DMS153 (cell line): Measurements from ENCODE around the gene PIGP.
"Not testable (repeated sequence)": the region's sequence is repeated elsewhere in the genome, so short reads cannot be mapped to it uniquely, and the experiment has no call there.

ENCODE experiments used
- DNase-seq: peaks from one replicate; lab custom pipeline; 2025; lab: John Stamatoyannopoulos, UW

PIGP gene

GRCh38 chr21:37076087-37076850 is 3.4 kb upstream of the PIGP start:
- no peak for DNase-seq

GRCh38 chr21:37075214-37075770 is 2.4 kb upstream of the PIGP start:
- no peak for DNase-seq

- no peak for DNase-seq
Observed at GRCh38 chr21:37074546-37074945, 1.7 kb upstream of the PIGP start.

- DNase-seq = no peak
Observed at GRCh38 chr21:37074197-37074510, 1.3 kb upstream of the PIGP start.

GRCh38 chr21:37073417-37074196 is 736 bp upstream of the PIGP start:
- no peak for DNase-seq

GRCh38 chr21:37072274-37072987 is 440 bp downstream of the PIGP start:
- no peak for DNase-seq

- DNase-seq = no peak
Observed at GRCh38 chr21:37071561-37072273, 1.2 kb downstream of the PIGP start.

GRCh38 chr21:37065561-37066177 is 7.2 kb downstream of the PIGP start:
- DNase-seq = no peak

- no peak for DNase-seq
Observed at GRCh38 chr21:37064841-37065240, 8.0 kb downstream of the PIGP start.

- no peak for DNase-seq
Observed at GRCh38 chr21:37063433-37063832, 9.4 kb downstream of the PIGP start.

GRCh38 chr21:37062593-37062935 is 10.3 kb downstream of the PIGP start:
- DNase-seq = no peak

GRCh38 chr21:37061926-37062592 is 10.8 kb downstream of the PIGP start:
- no peak for DNase-seq

- DNase-seq = peak; percentile 99
Observed at GRCh38 chr21:37060296-37060695, 12.6 kb downstream of the PIGP start.

- DNase-seq = no peak
Observed at GRCh38 chr21:37059181-37059580, 13.7 kb downstream of the PIGP start.

- DNase-seq = no peak
Observed at GRCh38 chr21:37058261-37058660, 14.6 kb downstream of the PIGP start.

- DNase-seq = no peak
Observed at GRCh38 chr21:37057614-37058013, 15.3 kb downstream of the PIGP start.

GRCh38 chr21:37055271-37055855 is 17.5 kb downstream of the PIGP start:
- no peak for DNase-seq

- DNase-seq = not testable (repeated sequence)
Observed at GRCh38 chr21:37049741-37050140, 23.1 kb downstream of the PIGP start.

- DNase-seq = peak; percentile 80
Observed at GRCh38 chr21:37047079-37047478, 25.8 kb downstream of the PIGP start.

- DNase-seq = no peak
Observed at GRCh38 chr21:37045556-37045955, 27.3 kb downstream of the PIGP start.

- no peak for DNase-seq
Observed at GRCh38 chr21:37045149-37045548, 27.7 kb downstream of the PIGP start.
